GM18873 (cell line): ENCODE results near the gene PDIA6.
"Not testable (repeated sequence)": the region's sequence is repeated elsewhere in the genome, so short reads cannot be mapped to it uniquely, and the experiment has no call there.

Experiments
- ATAC-seq: cut with Tn5 transposase; IDR thresholded peaks from one replicate; pipeline ENCODE4 v1.9.1; 2021; ENCODE audit warnings: mild to moderate bottlenecking, moderate library complexity, moderate number of reproducible peaks; ENCODE audit not compliant: unreplicated experiment, low FRiP score

PDIA6 gene

GRCh38 chr2:10834068-10834655 lies 21.6 kb upstream of the PDIA6 start:
- no peak for ATAC-seq

- ATAC-seq = no peak
These were observed 20.4 kb upstream of the PDIA6 start for GRCh38 chr2:10833021-10833420.

GRCh38 chr2:10832203-10832936 lies 19.8 kb upstream of the PDIA6 start:
- ATAC-seq = peak; percentile 74

- ATAC-seq = no peak
These were observed 18.9 kb upstream of the PDIA6 start for GRCh38 chr2:10831400-10831985.

GRCh38 chr2:10830641-10831399 lies 18.2 kb upstream of the PDIA6 start:
- ATAC-seq = no peak

GRCh38 chr2:10830203-10830602 lies 17.6 kb upstream of the PDIA6 start:
- no peak for ATAC-seq

GRCh38 chr2:10829299-10829698 lies 16.7 kb upstream of the PDIA6 start:
- ATAC-seq = no peak

- no peak for ATAC-seq
These were observed 15.8 kb upstream of the PDIA6 start for GRCh38 chr2:10828346-10828745.

- no peak for ATAC-seq
These were observed 14.0 kb upstream of the PDIA6 start for GRCh38 chr2:10826625-10827024.

- no peak for ATAC-seq
These were observed 13.4 kb upstream of the PDIA6 start for GRCh38 chr2:10826026-10826425.

- no peak for ATAC-seq
These were observed 11.6 kb upstream of the PDIA6 start for GRCh38 chr2:10824191-10824590.

GRCh38 chr2:10820978-10821695 lies 8.6 kb upstream of the PDIA6 start:
- no peak for ATAC-seq

- no peak for ATAC-seq
These were observed 8.0 kb upstream of the PDIA6 start for GRCh38 chr2:10820562-10820961.

- no peak for ATAC-seq
These were observed 7.2 kb upstream of the PDIA6 start for GRCh38 chr2:10819714-10820314.

GRCh38 chr2:10818984-10819383 lies 6.4 kb upstream of the PDIA6 start:
- no peak for ATAC-seq

GRCh38 chr2:10818305-10818704 lies 5.7 kb upstream of the PDIA6 start:
- ATAC-seq = not testable (repeated sequence)

- no peak for ATAC-seq
These were observed 4.8 kb upstream of the PDIA6 start for GRCh38 chr2:10817413-10817812.

- no peak for ATAC-seq
These were observed 2.2 kb upstream of the PDIA6 start for GRCh38 chr2:10814571-10815331.

GRCh38 chr2:10814142-10814541 lies 1.6 kb upstream of the PDIA6 start:
- ATAC-seq = no peak
